Nephron progenitor cell (in vitro differentiated cells): ENCODE data around the gene UTF1.

Experiments
- DNase-seq: peaks from one replicate; pipeline ENCODE4 v3.0.0; 2021
- H3K27ac Mint-ChIP-seq: 2 replicates; pipeline ENCODE4 v1.8.0; 2021; ENCODE audit warnings: mild to moderate bottlenecking, moderate library complexity, mixed read lengths
- H3K27me3 Mint-ChIP-seq: 2 replicates; pipeline ENCODE4 v1.8.0; 2021; ENCODE audit warnings: mild to moderate bottlenecking, low read depth, mixed read lengths; ENCODE audit not compliant: poor library complexity
- H3K36me3 Mint-ChIP-seq: 2 replicates; pipeline ENCODE4 v1.8.0; 2021; ENCODE audit warnings: low read depth, mixed read lengths
- H3K4me1 Mint-ChIP-seq: 2 replicates; pipeline ENCODE4 v1.8.0; 2021; ENCODE audit warnings: mixed read lengths
- H3K4me3 Mint-ChIP-seq: 2 replicates; pipeline ENCODE4 v1.8.0; 2021; ENCODE audit warnings: mild to moderate bottlenecking, moderate library complexity, mixed read lengths
- H3K9me3 Mint-ChIP-seq: 2 replicates; pipeline ENCODE4 v1.8.0; 2021; ENCODE audit warnings: mild to moderate bottlenecking, moderate library complexity, mixed read lengths
- CTCF ChIP-seq: fragments of 200-600 bp; sonication (generic); IDR thresholded peaks from 2 replicates; pipeline ENCODE4 v1.5.0; 2021; ENCODE audit warnings: antibody characterized with exemption

The UTF1 gene

GRCh38 chr10:133209641-133210040, 20.4 kb upstream of the UTF1 start:
- Mint-ChIP-seq H3K4me3 (no peak overlapping the region), H3K36me3 (no peaks in the 10 kb centered on the region), H3K9me3 (no peaks in the 10 kb centered on the region), H3K4me1 (peaks cover 18% of the 10 kb centered on the region), H3K27ac (no peak overlapping the region), H3K27me3 (no peaks in the 10 kb centered on the region)
- TF ChIP-seq CTCF = no peak
- DNase-seq = no peak

GRCh38 chr10:133210398-133211140, 19.4 kb upstream of the UTF1 start:
- no peak overlapping the region for H3K4me3 Mint-ChIP-seq
- no peaks in the 10 kb centered on the region for H3K27me3 Mint-ChIP-seq
- no peaks in the 10 kb centered on the region for H3K9me3 Mint-ChIP-seq
- H3K27ac Mint-ChIP-seq = no peak overlapping the region
- no peak for TF ChIP-seq CTCF
- peaks cover 18% of the 10 kb centered on the region for H3K4me1 Mint-ChIP-seq
- DNase-seq = no peak
- H3K36me3 Mint-ChIP-seq = no peaks in the 10 kb centered on the region

- Mint-ChIP-seq H3K9me3 (peaks cover 7% of the 10 kb centered on the region), H3K27ac (no peak overlapping the region), H3K27me3 (peaks cover 5% of the 10 kb centered on the region), H3K4me3 (no peak overlapping the region), H3K4me1 (peaks cover 18% of the 10 kb centered on the region), H3K36me3 (peaks cover 7% of the 10 kb centered on the region)
- TF ChIP-seq CTCF = no peak
- no peak for DNase-seq
Measured at GRCh38 chr10:133211141-133211830, 18.7 kb upstream of the UTF1 start.

- Mint-ChIP-seq H3K36me3 (peaks cover 13% of the 10 kb centered on the region), H3K27ac (no peak overlapping the region), H3K4me3 (no peak overlapping the region), H3K9me3 (peaks cover 13% of the 10 kb centered on the region), H3K4me1 (peaks cover 14% of the 10 kb centered on the region), H3K27me3 (peaks cover 5% of the 10 kb centered on the region)
- no peak for DNase-seq
- TF ChIP-seq CTCF = no peak
Measured at GRCh38 chr10:133211959-133212852, 17.8 kb upstream of the UTF1 start.

GRCh38 chr10:133212853-133213494, 17.0 kb upstream of the UTF1 start:
- Mint-ChIP-seq H3K36me3 (peaks cover 13% of the 10 kb centered on the region), H3K27me3 (peaks cover 9% of the 10 kb centered on the region), H3K9me3 (peaks cover 13% of the 10 kb centered on the region), H3K4me3 (no peak overlapping the region), H3K27ac (no peak overlapping the region), H3K4me1 (peaks cover 13% of the 10 kb centered on the region)
- no peak for TF ChIP-seq CTCF
- DNase-seq = no peak
